Stimulated activated naive CD8-positive, alpha-beta T cell treated with anti-CD3 and anti-CD28 coated beads, Interleukin-15, amount 100 ng/mL, for 72 hours (primary cell): Measurements from ENCODE around the gene GOLGA8J.
"Not testable (repeated sequence)": the region's sequence is repeated elsewhere in the genome, so short reads cannot be mapped to it uniquely, and the experiment has no call there.

ENCODE experiments used
- ATAC-seq: fragments of 150-1000 bp; cut with Tn5 transposase; 2 replicates; pipeline ENCODE4 v1.10.0; 2021; ENCODE audit warnings: mild to moderate bottlenecking, moderate library complexity
- DNase-seq, 2 donors: peaks; one replicate each; pipeline ENCODE4 v3.0.0; 2021 to 2022
- H3K27ac Mint-ChIP-seq, 2 donors: one replicate each; pipeline ENCODE4 v1.8.0; 2022; ENCODE audit warnings: mild to moderate bottlenecking in 2 of 2, mixed read lengths in 2 of 2, moderate library complexity in 2 of 2
- H3K27me3 Mint-ChIP-seq: one replicate; pipeline ENCODE4 v1.8.0; 2022; ENCODE audit warnings: mixed read lengths
- H3K4me1 Mint-ChIP-seq: one replicate; pipeline ENCODE4 v1.8.0; 2022; ENCODE audit warnings: mild to moderate bottlenecking, mixed read lengths
- H3K4me3 Mint-ChIP-seq, 2 donors: one replicate each; pipeline ENCODE4 v1.8.0; 2022; ENCODE audit warnings: mild to moderate bottlenecking in 2 of 2, mixed read lengths in 2 of 2, moderate library complexity in 1 of 2
- H3K9me3 Mint-ChIP-seq, 2 donors: one replicate each; pipeline ENCODE4 v1.8.0; 2022; ENCODE audit warnings: mixed read lengths in 2 of 2

The GOLGA8J gene

DNA sequence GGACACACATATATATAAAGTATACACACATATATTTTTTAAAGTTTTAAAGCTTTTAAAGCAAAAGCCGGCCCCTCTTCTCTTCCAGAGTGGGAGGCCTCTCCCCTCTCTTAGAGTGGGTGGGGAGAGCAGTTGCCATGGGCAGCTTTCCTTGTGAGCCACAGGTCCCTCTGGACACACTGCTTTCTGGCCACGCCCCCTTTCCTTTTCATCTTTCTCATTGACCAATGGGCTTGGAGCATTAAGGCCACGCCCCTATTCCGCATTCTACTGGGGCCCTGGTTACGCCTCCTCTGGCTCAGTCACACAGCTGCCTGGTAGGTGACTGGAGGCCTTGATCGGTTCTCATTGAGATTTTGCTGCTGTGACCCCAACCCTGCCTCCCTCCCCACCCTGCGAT, at the start of gene GOLGA8J:
Gene GOLGA8J, plus strand, starts transcription at position 301 of the 400 bp plus-strand sequence. Its CDS starts 98 bp downstream, at position 399.
- H3K4me3 Mint-ChIP-seq, H3K27me3 Mint-ChIP-seq, H3K27ac Mint-ChIP-seq, H3K4me1 Mint-ChIP-seq, ATAC-seq, DNase-seq, H3K9me3 Mint-ChIP-seq: not testable (repeated sequence)

DNA sequence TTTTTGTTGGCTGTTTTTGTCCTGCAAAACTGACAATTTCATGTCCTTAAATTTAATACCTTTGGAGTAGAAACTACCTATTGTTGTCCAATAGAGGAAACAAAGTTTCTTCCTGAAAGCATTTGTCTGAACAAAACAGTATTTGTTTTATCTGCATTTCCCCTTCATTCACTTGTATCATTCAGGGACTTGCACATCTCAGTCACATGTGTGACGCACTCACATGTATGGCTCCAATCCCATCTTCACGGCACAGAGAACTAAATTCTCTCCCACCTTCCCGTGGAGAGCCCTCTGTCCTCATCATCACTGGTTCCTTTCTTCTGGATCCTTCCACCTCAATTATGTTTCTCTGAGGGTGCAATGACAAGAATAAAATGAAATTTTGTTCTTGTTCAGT, 49.5 kb upstream of the GOLGA8J start:
- H3K27me3 Mint-ChIP-seq: peaks cover 26% of the 10 kb centered on the region
- ATAC-seq (no peak), DNase-seq (no peak)
- H3K4me1 Mint-ChIP-seq: no peaks in the 10 kb centered on the region
- no peak overlapping the region for H3K27ac Mint-ChIP-seq
- peaks cover 0 to 18% of the 10 kb centered on the region in 2 donors for H3K9me3 Mint-ChIP-seq
- H3K4me3 Mint-ChIP-seq: no peak overlapping the region

GRCh38 chr15:30033763-30034162, 49.0 kb upstream of the GOLGA8J start:
- H3K9me3 Mint-ChIP-seq: peaks cover 3 to 18% of the 10 kb centered on the region in 2 donors
- peaks cover 26% of the 10 kb centered on the region for H3K27me3 Mint-ChIP-seq
- H3K4me3 Mint-ChIP-seq: no peak overlapping the region
- H3K27ac Mint-ChIP-seq: no peak overlapping the region
- ATAC-seq (no peak), DNase-seq (no peak)
- H3K4me1 Mint-ChIP-seq: no peaks in the 10 kb centered on the region

- Mint-ChIP-seq H3K9me3 (peaks cover 5 to 7% of the 10 kb centered on the region in 2 donors), H3K27ac (no peak overlapping the region), H3K4me1 (no peaks in the 10 kb centered on the region), H3K27me3 (peaks cover 17% of the 10 kb centered on the region), H3K4me3 (no peak overlapping the region)
- DNase-seq: no peak
- ATAC-seq: no peak
Observed at GRCh38 chr15:30036036-30036703, 46.6 kb upstream of the GOLGA8J start.

DNA sequence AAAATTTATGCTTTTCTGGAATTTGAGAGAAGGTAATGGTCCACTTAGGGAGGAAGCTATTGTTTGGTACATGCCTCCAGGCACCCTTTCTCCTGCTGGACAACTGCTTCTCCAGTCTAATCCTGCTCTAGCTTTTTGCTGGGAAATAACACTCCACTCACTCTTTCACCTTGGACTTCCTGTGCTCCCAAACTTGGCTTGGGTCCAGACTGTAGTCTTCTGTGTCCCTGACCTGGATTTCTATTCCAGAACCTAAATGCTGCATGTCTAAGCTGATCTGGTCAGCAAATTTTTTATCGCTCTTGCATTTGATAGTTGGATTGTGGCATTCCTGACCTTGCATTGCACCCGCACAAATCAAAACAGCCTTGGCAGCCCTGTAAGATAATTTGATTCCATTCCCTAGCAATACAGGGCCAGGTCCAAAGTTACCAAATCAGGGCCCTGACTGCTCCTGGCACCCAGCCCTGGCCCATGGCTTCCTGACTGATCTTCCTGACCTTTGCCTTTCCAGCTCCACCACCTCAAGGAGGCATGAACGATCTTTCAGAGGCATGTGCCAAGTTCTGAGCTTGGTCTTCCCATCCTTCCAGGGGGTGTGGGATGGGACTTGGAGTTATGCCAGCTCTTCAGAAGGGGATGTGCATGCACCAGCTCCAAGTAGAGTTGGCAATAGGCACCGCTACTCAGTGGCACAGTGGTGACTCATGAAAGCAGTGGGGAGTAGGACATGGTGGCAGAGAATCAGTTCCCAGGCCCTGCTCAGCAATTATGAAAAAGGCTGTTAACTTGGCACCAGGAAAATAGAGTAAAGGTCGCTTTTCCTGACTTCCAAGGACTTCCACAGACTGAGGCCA, 43.9 kb upstream of the GOLGA8J start:
- Mint-ChIP-seq H3K9me3 (peaks cover 5 to 7% of the 10 kb centered on the region in 2 donors), H3K4me1 (no peaks in the 10 kb centered on the region), H3K4me3 (no peak overlapping the region), H3K27ac (peak overlapping the region; percentile 21 to 66), H3K27me3 (peaks cover 16% of the 10 kb centered on the region)
- DNase-seq (no peak), ATAC-seq (no peak)

- peaks cover 22% of the 10 kb centered on the region for H3K27me3 Mint-ChIP-seq
- no peak for DNase-seq
- H3K4me3 Mint-ChIP-seq: no peak overlapping the region
- no peak for ATAC-seq
- H3K9me3 Mint-ChIP-seq: peaks cover 5% of the 10 kb centered on the region in 2 donors
- H3K27ac Mint-ChIP-seq: no peak overlapping the region
- H3K4me1 Mint-ChIP-seq: no peaks in the 10 kb centered on the region
Observed at GRCh38 chr15:30041868-30042267, 40.9 kb upstream of the GOLGA8J start.

GRCh38 chr15:30042556-30042955, 40.2 kb upstream of the GOLGA8J start:
- ATAC-seq: no peak
- H3K27ac Mint-ChIP-seq: no peak overlapping the region
- no peaks in the 10 kb centered on the region for H3K4me1 Mint-ChIP-seq
- no peak overlapping the region for H3K4me3 Mint-ChIP-seq
- DNase-seq: no peak
- peaks cover 20% of the 10 kb centered on the region for H3K27me3 Mint-ChIP-seq
- peaks cover 0 to 5% of the 10 kb centered on the region in 2 donors for H3K9me3 Mint-ChIP-seq

GRCh38 chr15:30043211-30043655, 39.5 kb upstream of the GOLGA8J start:
- ATAC-seq: no peak
- DNase-seq: no peak
- H3K4me1 Mint-ChIP-seq: no peaks in the 10 kb centered on the region
- H3K9me3 Mint-ChIP-seq: peaks cover 0 to 5% of the 10 kb centered on the region in 2 donors
- H3K4me3 Mint-ChIP-seq: no peak overlapping the region
- peaks cover 26% of the 10 kb centered on the region for H3K27me3 Mint-ChIP-seq
- no peak overlapping the region for H3K27ac Mint-ChIP-seq

- ATAC-seq (peak; percentile 53), DNase-seq (no peak)
- Mint-ChIP-seq H3K4me3 (no peak overlapping the region), H3K27ac (no peak overlapping the region), H3K9me3 (no peaks in the 10 kb centered on the region), H3K27me3 (peaks cover 26% of the 10 kb centered on the region), H3K4me1 (no peaks in the 10 kb centered on the region)
Observed at GRCh38 chr15:30044377-30044776, 38.4 kb upstream of the GOLGA8J start.

DNA sequence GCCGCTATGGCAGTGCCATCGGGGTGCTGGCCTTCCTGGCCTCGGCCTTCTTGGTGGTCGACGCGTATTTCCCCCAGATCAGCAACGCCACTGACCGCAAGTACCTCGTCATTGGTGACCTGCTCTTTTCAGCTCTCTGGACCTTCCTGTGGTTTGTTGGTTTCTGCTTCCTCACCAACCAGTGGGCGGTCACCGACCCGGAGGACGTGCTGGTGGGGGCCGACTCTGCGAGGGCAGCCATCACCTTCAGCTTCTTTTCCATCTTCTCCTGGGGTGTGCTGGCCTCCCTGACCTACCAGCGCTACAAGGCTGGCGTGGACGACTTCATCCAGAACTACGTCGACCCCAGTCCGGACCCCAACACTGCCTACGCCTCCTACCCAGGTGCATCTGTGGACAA, 37.9 kb upstream of the GOLGA8J start:
- DNase-seq, ATAC-seq, H3K27ac Mint-ChIP-seq, H3K9me3 Mint-ChIP-seq, H3K4me1 Mint-ChIP-seq, H3K4me3 Mint-ChIP-seq: not testable (repeated sequence)
- H3K27me3 Mint-ChIP-seq: peaks cover 26% of the 10 kb centered on the region

- not testable (repeated sequence) for H3K4me3 Mint-ChIP-seq, H3K27ac Mint-ChIP-seq, H3K4me1 Mint-ChIP-seq, DNase-seq, H3K9me3 Mint-ChIP-seq, ATAC-seq
- H3K27me3 Mint-ChIP-seq: peaks cover 26% of the 10 kb centered on the region
Observed at GRCh38 chr15:30045248-30046041, 37.3 kb upstream of the GOLGA8J start.

DNA sequence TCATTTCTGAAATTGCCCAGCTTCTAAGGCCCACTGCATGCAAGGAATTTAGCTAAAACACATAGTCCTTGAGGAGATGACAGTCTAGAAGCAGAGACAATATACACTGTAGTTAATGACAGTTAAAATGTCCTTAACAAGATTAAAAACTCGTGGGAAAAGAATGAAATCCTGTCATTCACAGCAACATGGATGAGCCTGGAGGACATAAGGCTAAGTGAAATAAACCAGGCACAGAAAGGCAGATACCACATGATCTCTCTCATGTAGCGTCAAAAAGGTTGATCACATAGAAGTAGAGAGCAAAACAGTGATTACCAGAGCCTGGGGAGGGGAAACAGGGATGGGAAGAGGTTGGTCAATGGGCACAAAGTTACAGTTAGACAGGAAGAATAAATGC, 36.3 kb upstream of the GOLGA8J start:
- no peak overlapping the region for H3K27ac Mint-ChIP-seq
- ATAC-seq: no peak
- DNase-seq: no peak
- peaks cover 26% of the 10 kb centered on the region for H3K27me3 Mint-ChIP-seq
- H3K9me3 Mint-ChIP-seq: no peaks in the 10 kb centered on the region
- H3K4me3 Mint-ChIP-seq: no peak overlapping the region
- no peaks in the 10 kb centered on the region for H3K4me1 Mint-ChIP-seq

DNA sequence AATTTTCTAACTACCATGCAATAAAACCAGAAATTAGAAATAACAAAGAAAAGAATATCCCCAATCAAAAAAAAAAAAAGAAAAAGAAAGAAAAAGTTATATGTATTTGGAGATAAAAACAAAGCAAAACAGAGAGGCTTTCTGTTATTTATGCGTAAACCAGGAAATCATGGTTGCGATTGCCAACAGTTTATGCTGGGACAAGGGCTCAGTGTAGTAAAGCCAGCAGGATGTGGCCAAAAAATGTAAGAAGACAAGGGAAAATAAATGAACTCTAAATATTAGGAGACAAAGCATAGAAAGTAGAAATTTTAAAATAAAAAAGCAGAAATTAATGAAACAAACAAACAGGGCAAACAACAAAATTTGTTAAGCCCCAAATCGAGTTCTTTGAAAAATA, 27.2 kb upstream of the GOLGA8J start:
- Mint-ChIP-seq H3K4me3 (no peak overlapping the region), H3K27me3 (peaks cover 44% of the 10 kb centered on the region), H3K27ac (no peak overlapping the region), H3K9me3 (no peaks in the 10 kb centered on the region), H3K4me1 (no peaks in the 10 kb centered on the region)
- DNase-seq: no peak
- no peak for ATAC-seq

DNA sequence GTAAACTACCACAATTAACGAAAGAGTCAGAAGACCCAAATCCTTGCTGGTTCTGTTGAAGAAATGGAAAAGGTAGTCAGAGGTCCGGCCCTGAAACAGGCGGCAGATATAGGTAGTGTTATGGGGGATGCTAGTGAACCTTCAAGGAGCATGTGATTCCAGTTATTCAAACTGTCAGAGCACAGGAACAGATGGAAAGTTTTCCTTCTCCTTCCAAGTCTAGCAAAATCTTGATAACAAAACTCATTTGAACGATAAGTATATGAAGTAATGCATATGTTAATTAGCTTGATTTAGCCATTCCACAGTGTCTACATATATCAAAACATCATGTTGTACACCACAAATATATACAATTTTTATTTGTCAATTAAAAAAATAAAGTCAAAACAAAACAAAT, 26.6 kb upstream of the GOLGA8J start:
- H3K27ac Mint-ChIP-seq: no peak overlapping the region
- ATAC-seq (no peak), DNase-seq (no peak)
- no peaks in the 10 kb centered on the region for H3K9me3 Mint-ChIP-seq
- H3K4me3 Mint-ChIP-seq: no peak overlapping the region
- H3K27me3 Mint-ChIP-seq: peaks cover 44% of the 10 kb centered on the region
- no peaks in the 10 kb centered on the region for H3K4me1 Mint-ChIP-seq

- Mint-ChIP-seq H3K4me3 (no peak overlapping the region), H3K9me3 (no peaks in the 10 kb centered on the region), H3K27me3 (peaks cover 18% of the 10 kb centered on the region), H3K27ac (no peak overlapping the region), H3K4me1 (no peaks in the 10 kb centered on the region)
- ATAC-seq (no peak), DNase-seq (no peak)
Observed at GRCh38 chr15:30059771-30060170, 23.0 kb upstream of the GOLGA8J start.
